Endothelial cell of umbilical vein (primary cell): ENCODE measurements around the gene TMEM273. TPM values are rescaled to one million over a fixed set of nuclear protein-coding genes. Genes with fewer than 3 reads are reported as not detected.

ENCODE experiments used
- BruUV-seq: library from RNA; stranded (reverse); fragments of 400-500 nt; replicated peaks from 2 replicates; lab custom pipeline; 2021; lab: Mats Ljungman, UMichigan
- CTCF ChIA-PET: fragments of 300-600, 350-600 bp; sonication (Branson Sonifier 250); formaldehyde crosslinking; loops from one replicate; lab custom pipeline; 2021; ENCODE audit warnings: antibody characterized with exemption, inconsistent platforms; lab: Charles Lee
- POLR2A ChIA-PET: fragments of 300-600, 350-600 bp; sonication (Branson Sonifier 250); formaldehyde crosslinking; loops from one replicate; lab custom pipeline; 2021; ENCODE audit warnings: antibody characterized with exemption, inconsistent platforms; lab: Charles Lee
- DNase-seq: peaks from one replicate; pipeline ENCODE4 v3.0.0-alpha.2; 2011; ENCODE audit warnings: low read depth, low spot score
- FAIRE-seq: peaks from 2 replicates; lab custom pipeline; 2011; peaks lifted over from hg19 to GRCh38; lab: Jason Lieb, UNC
- H2AFZ ChIP-seq: 2 replicates; pipeline ENCODE4 v1.6.0; 2012; ENCODE audit warnings: low read depth, low read length, control low read depth, inconsistent platforms
- H3K27ac ChIP-seq: 2 replicates; pipeline ENCODE4 v1.5.1; 2011; ENCODE audit warnings: low read depth, mild to moderate bottlenecking, control low read depth, low read length, moderate library complexity; ENCODE audit not compliant: insufficient read depth
- H3K27me3 ChIP-seq, 2 experiments: 2 replicates each; pipeline versions ENCODE4 v1.6.0 to v1.6.1; 2011; ENCODE audit warnings: low read length in 2 of 2, mixed read lengths in 1 of 2; ENCODE audit not compliant: control insufficient read depth in 2 of 2, insufficient read depth in 2 of 2
- H3K36me3 ChIP-seq, 2 experiments: 2 replicates in 1 of 2; 3 replicates in 1 of 2; pipeline ENCODE4 v1.5.1; 2011; ENCODE audit warnings: low read length in 2 of 2, mild to moderate bottlenecking in 1 of 2, moderate library complexity in 1 of 2; ENCODE audit not compliant: control insufficient read depth in 2 of 2, insufficient read depth in 2 of 2; ENCODE audit errors: extremely low read depth in 1 of 2
- H3K4me1 ChIP-seq: 3 replicates; pipeline ENCODE4 v1.5.1; 2011; ENCODE audit warnings: mild to moderate bottlenecking, low read length; ENCODE audit not compliant: control insufficient read depth, insufficient read depth; ENCODE audit errors: extremely low read depth
- H3K4me2 ChIP-seq: 2 replicates; pipeline ENCODE4 v1.6.1; 2011; ENCODE audit warnings: low read length, control low read depth, mixed read lengths; ENCODE audit not compliant: insufficient read depth
- H3K4me3 ChIP-seq, 3 experiments: fragments of 200-600 bp in 1 of 3; sonication (generic), shearing (Covaris generic) in 1 of 3; replicated peaks in 1 of 3; 2 replicates each; pipeline ENCODE4 v1.5.1; 2011 to 2016; ENCODE audit warnings: control low read depth in 3 of 3, low read length in 3 of 3, mild to moderate bottlenecking in 2 of 3, inconsistent platforms in 1 of 3, low read depth in 1 of 3, moderate library complexity in 1 of 3; ENCODE audit not compliant: insufficient read depth in 1 of 3
- H3K79me2 ChIP-seq: 2 replicates; pipeline ENCODE4 v1.6.0; 2012; ENCODE audit warnings: low read length, inconsistent platforms; ENCODE audit not compliant: control insufficient read depth, insufficient read depth
- H3K9ac ChIP-seq: replicated peaks from 2 replicates; pipeline ENCODE3; 2011; ENCODE audit warnings: low read length, control low read depth; ENCODE audit not compliant: insufficient read depth; ENCODE audit errors: extremely low read depth
- H3K9me1 ChIP-seq: replicated peaks from 3 replicates; pipeline ENCODE4 v1.6.0; 2011; ENCODE audit warnings: mild to moderate bottlenecking, low read length; ENCODE audit not compliant: control insufficient read depth, insufficient read depth; ENCODE audit errors: extremely low read depth
- H3K9me3 ChIP-seq: replicated peaks from 2 replicates; pipeline ENCODE4 v1.5.1; 2012; ENCODE audit warnings: low read length, inconsistent platforms; ENCODE audit not compliant: control insufficient read depth, insufficient read depth
- H4K20me1 ChIP-seq: replicated peaks from 2 replicates; pipeline ENCODE3; 2011; ENCODE audit warnings: mild to moderate bottlenecking, low read length; ENCODE audit not compliant: control insufficient read depth, insufficient read depth; ENCODE audit errors: extremely low read depth
- CTCF ChIP-seq, 2 donors: IDR thresholded peaks; 1 replicate in 1 of 2; 2 replicates in 1 of 2; pipeline ENCODE4 v1.5.1; 2011; ENCODE audit warnings: low read length in 2 of 2, mild to moderate bottlenecking in 2 of 2, moderate library complexity in 2 of 2, control low read depth in 1 of 2, inconsistent platforms in 1 of 2, low read depth in 1 of 2; ENCODE audit not compliant: insufficient read depth in 1 of 2; ENCODE audit errors: extremely low read depth in 1 of 2
- EZH2 ChIP-seq: IDR thresholded peaks from 2 replicates; pipeline ENCODE4 v1.6.1; 2012; ENCODE audit warnings: borderline replicate concordance, low read depth, mild to moderate bottlenecking, moderate library complexity, low read length, inconsistent platforms; ENCODE audit not compliant: severe bottlenecking
- FOS ChIP-seq: IDR thresholded peaks from 2 replicates; pipeline ENCODE4 v1.6.1; 2011; ENCODE audit warnings: mild to moderate bottlenecking, low read length, moderate library complexity, borderline replicate concordance; ENCODE audit not compliant: insufficient read depth
- GATA2 ChIP-seq: IDR thresholded peaks from 2 replicates; pipeline ENCODE4 v1.7.0; 2011; ENCODE audit warnings: low read depth, mild to moderate bottlenecking, moderate library complexity, mixed read lengths, low read length; ENCODE audit not compliant: insufficient read length, insufficient read depth
- JUN ChIP-seq: IDR thresholded peaks from 2 replicates; pipeline ENCODE4 v1.6.1; 2011; ENCODE audit warnings: borderline replicate concordance, low read depth; ENCODE audit not compliant: insufficient read length, insufficient read depth
- MAX ChIP-seq: IDR thresholded peaks from 2 replicates; pipeline ENCODE4 v1.6.1; 2011; ENCODE audit not compliant: insufficient read depth, insufficient read length
- MYC ChIP-seq: IDR thresholded peaks from one replicate; pipeline ENCODE4 v1.6.1; 2011; ENCODE audit warnings: mild to moderate bottlenecking, low read depth, low read length
- POLR2A ChIP-seq: IDR thresholded peaks from 2 replicates; pipeline ENCODE4 v1.6.1; 2012; ENCODE audit warnings: low read depth, mild to moderate bottlenecking, control low read depth, low read length
- POLR2AphosphoS5 ChIP-seq: IDR thresholded peaks from 2 replicates; pipeline ENCODE4 v1.6.1; 2012; ENCODE audit warnings: low read depth, mild to moderate bottlenecking, control low read depth, low read length, moderate library complexity; ENCODE audit not compliant: insufficient read depth
- dilution Hi-C: fragments of 300-500 bp; cut with MboI; formaldehyde crosslinking; loops from one replicate; pipeline ENCODE4 v1.15.0; 2019; ENCODE audit warnings: low sequenced_read_pairs; ENCODE audit not compliant: extremely low pct_ligation_motif_present
- intact Hi-C: fragments of 100-400 bp; cut with micrococcal nuclease; formaldehyde crosslinking; loops from one replicate; pipeline ENCODE4 v1.10.0; 2022
- polyA plus RNA-seq, 4 experiments: library from polyadenylated mRNA; depleted of rRNA in 3 of 4; stranded (reverse) in 3 of 4; unstranded in 1 of 4; fragments of >200 nt; gene quantifications; 2 replicates each; pipeline versions ENCODE4 v1.2.1 to v1.2.3, GENCODE V29; 2011 to 2012; ENCODE audit warnings: missing spikeins in 1 of 4
- total RNA-seq: library from RNA; stranded (reverse); gene quantifications from 2 replicates; pipeline ENCODE4 v1.2.3, GENCODE V29; 2021

TMEM273 gene
- total and polyA plus RNA-seq, 2 donors (not counting 3 experiments of a cell fraction or from before 2014, with no cell fraction given): 1.9 to 3.7 TPM

DNA sequence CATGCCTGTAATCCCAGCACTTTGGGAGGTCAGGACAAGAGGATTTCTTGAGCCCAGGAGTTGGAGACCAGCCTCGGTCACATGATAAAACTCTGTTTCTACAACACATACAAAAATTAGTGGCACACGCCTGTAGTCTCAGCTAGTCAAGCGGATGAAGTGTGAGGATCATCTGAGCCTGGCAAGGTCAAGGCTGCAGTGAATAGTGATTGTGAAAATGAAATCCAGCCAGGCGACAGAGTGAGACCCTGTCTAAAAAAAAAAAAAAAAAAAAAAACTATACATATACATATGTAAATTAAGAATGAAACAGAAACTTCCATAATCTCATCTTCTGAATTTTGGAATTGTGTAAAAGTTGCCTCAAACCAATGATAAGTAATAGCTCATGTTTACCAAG lies 36.2 kb downstream of the TMEM273 start:
- dilution Hi-C loops (no loop called here), intact Hi-C loops (no loop called here)
- H4K20me1 ChIP-seq: no peaks in the 10 kb centered on the region
- H3K4me2 ChIP-seq: no peak overlapping the region
- H3K27ac ChIP-seq: no peak overlapping the region
- no peaks in the 10 kb centered on the region for H3K36me3 ChIP-seq
- no TSS peak for BruUV-seq
- H3K4me3 ChIP-seq: no peak overlapping the region
- FAIRE-seq (no peak), DNase-seq (no peak)
- ChIA-PET POLR2A (no interaction called here), CTCF (no interaction called here)
- no peaks in the 10 kb centered on the region for H3K9me1 ChIP-seq
- no peak overlapping the region for H3K9ac ChIP-seq
- H3K9me3 ChIP-seq: no peaks in the 10 kb centered on the region
- H2AFZ ChIP-seq: no peak overlapping the region
- no peaks in the 10 kb centered on the region for H3K4me1 ChIP-seq
- H3K79me2 ChIP-seq: no peaks in the 10 kb centered on the region
- H3K27me3 ChIP-seq: peaks cover 0 to 5% of the 10 kb centered on the region in 2 experiments
- TF ChIP-seq CTCF (IDR thresholded peaks at IDR 0.05; ENCODE audit: extremely low read depth in 1 of 2, insufficient read depth in 1 of 2, low read depth in 1 of 2, low read length in 2 of 2) (no peak), MAX (no peak), POLR2A (no peak), JUN (no peak), GATA2 (no peak), MYC (no peak), EZH2 (no peak), POLR2AphosphoS5 (no peak), FOS (no peak)
